Measurements from ENCODE around the gene NACC2. TPM values are rescaled to one million over a fixed set of nuclear protein-coding genes. Genes with fewer than 3 reads are reported as not detected.

The NACC2 gene
- total RNA-seq, 4 donors from 2014 or later, result 18.4 to 33.6 (median 22.4) TPM

DNA sequence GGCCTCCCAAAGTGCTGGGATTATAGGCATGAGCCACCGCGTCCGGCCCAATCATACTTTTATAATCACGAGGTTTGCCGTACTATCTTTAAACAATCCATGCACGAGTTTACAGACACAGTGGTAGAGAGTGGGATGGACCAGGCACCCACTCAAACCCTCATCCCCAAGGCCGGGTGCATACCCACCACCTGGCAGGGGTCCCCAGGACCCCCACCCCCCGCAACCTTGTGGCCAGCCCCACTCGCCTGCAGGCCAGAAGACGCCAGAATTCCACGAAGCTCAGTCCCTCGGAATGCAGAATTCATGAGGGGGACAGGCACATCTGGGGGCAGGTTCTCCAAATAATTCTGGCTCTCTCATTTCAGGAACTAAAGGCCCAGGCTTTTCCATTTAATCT, 17.1 kb downstream of the NACC2 start:
- no peak for DNase-seq
- Histone ChIP-seq H3K27ac (no peak overlapping the region), H3K27me3 (no peaks in the 10 kb centered on the region), H3K4me3 (replicated peaks in 1 of 3) (no peak overlapping the region), H3K36me3 (peaks cover 0 to 3% of the 10 kb centered on the region in 2 donors), H3K4me1 (peaks cover 21 to 37% of the 10 kb centered on the region in 2 donors), H3K9me3 (no peaks in the 10 kb centered on the region)
- WGBS, 2 donors, result 95 to 96% methylated on average over 12 of the region's 12 CpGs
- no peak for TF ChIP-seq POLR2A (IDR thresholded peaks at IDR 0.05)
- TF ChIP-seq, protein P1, sequence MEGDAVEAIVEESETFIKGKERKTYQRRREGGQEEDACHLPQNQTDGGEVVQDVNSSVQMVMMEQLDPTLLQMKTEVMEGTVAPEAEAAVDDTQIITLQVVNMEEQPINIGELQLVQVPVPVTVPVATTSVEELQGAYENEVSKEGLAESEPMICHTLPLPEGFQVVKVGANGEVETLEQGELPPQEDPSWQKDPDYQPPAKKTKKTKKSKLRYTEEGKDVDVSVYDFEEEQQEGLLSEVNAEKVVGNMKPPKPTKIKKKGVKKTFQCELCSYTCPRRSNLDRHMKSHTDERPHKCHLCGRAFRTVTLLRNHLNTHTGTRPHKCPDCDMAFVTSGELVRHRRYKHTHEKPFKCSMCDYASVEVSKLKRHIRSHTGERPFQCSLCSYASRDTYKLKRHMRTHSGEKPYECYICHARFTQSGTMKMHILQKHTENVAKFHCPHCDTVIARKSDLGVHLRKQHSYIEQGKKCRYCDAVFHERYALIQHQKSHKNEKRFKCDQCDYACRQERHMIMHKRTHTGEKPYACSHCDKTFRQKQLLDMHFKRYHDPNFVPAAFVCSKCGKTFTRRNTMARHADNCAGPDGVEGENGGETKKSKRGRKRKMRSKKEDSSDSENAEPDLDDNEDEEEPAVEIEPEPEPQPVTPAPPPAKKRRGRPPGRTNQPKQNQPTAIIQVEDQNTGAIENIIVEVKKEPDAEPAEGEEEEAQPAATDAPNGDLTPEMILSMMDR (IDR thresholded peaks at IDR 0.05), result no peak
- intact Hi-C loops (cut with DNase I), result no loop called here

DNA sequence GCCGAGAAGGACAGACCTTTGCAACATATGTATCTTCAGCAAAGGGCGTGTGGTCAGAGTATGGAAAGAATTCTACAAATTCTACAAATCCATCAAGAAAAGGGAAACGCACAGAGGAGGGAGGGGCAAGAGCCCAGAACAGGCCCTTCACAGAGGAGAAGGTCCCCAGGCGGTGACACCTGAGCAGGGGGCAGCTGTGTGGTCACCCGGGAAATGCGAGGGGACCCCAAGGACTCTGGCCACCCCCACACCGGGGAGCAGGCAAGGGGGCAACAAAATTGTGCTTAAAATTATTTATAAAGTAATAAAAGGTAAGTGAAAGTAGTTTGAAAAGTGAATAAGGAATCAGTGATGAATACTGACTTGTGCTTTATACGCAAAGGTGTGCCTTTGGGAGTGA, 17.6 kb downstream of the NACC2 start:
- H3K27me3 ChIP-seq, result no peaks in the 10 kb centered on the region
- DNase-seq, result no peak
- H3K4me1 ChIP-seq, result peaks cover 21 to 37% of the 10 kb centered on the region in 2 donors
- H3K4me3 ChIP-seq (replicated peaks in 1 of 3), result no peak overlapping the region
- WGBS, 2 donors, result 89 to 93% methylated on average over 8 of the region's 8 CpGs
- no peaks in the 10 kb centered on the region for H3K9me3 ChIP-seq
- TF ChIP-seq, protein P1 (IDR thresholded peaks at IDR 0.05), result no peak
- no peak for TF ChIP-seq POLR2A (IDR thresholded peaks at IDR 0.05)
- peaks cover 0 to 3% of the 10 kb centered on the region in 2 donors for H3K36me3 ChIP-seq
- no peak overlapping the region for H3K27ac ChIP-seq
- intact Hi-C loops (cut with DNase I), result no loop called here

DNA sequence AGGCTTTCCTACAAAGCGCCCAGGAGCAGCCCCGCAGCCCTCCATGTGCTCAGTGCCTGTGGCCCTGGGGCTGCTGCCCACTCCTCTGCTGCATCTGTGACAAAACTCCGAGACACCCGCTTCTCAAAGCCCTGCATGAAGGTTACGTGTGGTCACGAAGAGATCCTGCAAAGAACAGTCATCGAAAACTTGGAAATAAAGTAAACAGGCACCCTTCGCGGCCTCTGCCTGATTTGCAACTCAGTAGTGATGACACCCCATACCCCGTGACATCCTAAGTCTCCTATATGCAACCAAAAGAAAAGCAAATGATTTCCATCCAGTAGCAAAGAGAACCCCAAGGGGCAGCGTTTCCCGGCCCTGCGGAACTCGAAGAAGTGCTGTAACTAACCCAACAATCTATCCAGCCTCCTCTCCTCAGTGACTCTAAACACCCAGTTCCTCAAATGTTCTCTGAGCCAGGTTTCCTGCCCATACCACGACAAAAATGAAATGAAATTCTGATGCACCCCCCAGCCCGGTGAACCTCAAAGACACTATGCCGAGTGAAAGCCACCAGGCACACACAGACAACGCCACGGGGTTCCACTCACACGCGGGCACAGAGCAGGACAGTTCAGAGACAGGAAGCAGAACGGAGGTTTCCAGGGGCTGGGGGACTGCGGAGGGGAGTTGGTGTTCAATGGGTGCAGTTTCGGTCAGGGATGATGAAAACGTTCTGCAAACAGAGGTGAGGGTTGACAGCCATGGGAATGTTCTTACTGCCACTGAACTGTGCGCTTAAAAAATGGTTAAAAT, 19.0 kb downstream of the NACC2 start:
- TF ChIP-seq, protein P1 (IDR thresholded peaks at IDR 0.05), result no peak
- TF ChIP-seq POLR2A (IDR thresholded peaks at IDR 0.05), result no peak
- WGBS, 2 donors, result 87 to 89% methylated on average over 24 to 26 of the region's 26 CpGs

DNA sequence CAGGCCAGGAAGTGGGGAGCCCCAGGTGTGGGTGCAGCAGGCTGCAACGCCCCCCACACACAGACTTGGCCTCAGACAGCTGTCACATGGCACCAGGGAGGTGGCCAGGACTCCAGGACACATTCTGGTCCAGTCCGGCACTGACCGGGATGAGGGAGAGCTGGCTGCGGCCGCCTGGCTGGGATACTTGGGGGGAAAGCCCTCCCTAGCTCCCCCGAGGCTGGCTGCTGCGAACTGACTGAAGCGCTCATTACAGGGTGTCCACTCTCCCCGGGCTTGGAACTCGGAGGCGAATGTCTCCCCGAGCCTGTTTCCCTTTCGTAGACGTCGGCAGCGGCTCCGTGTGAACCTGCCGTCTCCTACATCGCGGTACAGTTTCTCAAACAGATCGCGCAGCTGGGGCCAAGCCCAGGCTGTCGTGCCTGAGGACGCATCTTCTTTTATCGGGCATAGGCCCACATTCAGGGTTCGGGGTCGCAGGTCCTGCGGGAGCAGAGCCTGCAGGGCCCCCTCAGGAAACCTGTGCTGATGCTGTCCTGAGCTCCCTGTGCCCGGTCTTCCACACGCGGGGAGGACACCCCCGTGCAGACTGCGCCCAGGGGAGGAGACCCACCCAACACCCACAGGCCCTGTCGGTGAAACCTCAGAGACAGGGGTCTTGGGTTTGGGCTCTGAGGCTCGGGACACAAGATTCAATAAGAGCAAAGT, 19.8 kb downstream of the NACC2 start:
- TF ChIP-seq POLR2A (IDR thresholded peaks at IDR 0.05), result no peak
- TF ChIP-seq, protein P1 (IDR thresholded peaks at IDR 0.05), result no peak
- 86 to 88% methylated on average over 24 to 25 of the region's 35 CpGs for WGBS, 2 donors
- DNase-seq, result no peak
- no peak overlapping the region for H3K4me3 ChIP-seq (replicated peaks in 1 of 3)
- no peak overlapping the region for H3K27ac ChIP-seq
- peaks cover 0 to 3% of the 10 kb centered on the region in 2 donors for H3K36me3 ChIP-seq
- H3K27me3 ChIP-seq, result no peaks in the 10 kb centered on the region
- peaks cover 10 to 16% of the 10 kb centered on the region in 2 donors for H3K4me1 ChIP-seq
- H3K9me3 ChIP-seq, result no peaks in the 10 kb centered on the region
- intact Hi-C loops (cut with DNase I), result no loop called here

More for the DNA sequence above, 19.0 kb downstream of the NACC2 start:
- Histone ChIP-seq H3K4me1 (peaks cover 11 to 24% of the 10 kb centered on the region in 2 donors), H3K27ac (no peak overlapping the region), H3K4me3 (replicated peaks in 1 of 3) (no peak overlapping the region), H3K27me3 (no peaks in the 10 kb centered on the region), H3K9me3 (no peaks in the 10 kb centered on the region), H3K36me3 (peaks cover 0 to 3% of the 10 kb centered on the region in 2 donors)
- no peak for DNase-seq
- intact Hi-C loops (cut with DNase I), result no loop called here

DNA sequence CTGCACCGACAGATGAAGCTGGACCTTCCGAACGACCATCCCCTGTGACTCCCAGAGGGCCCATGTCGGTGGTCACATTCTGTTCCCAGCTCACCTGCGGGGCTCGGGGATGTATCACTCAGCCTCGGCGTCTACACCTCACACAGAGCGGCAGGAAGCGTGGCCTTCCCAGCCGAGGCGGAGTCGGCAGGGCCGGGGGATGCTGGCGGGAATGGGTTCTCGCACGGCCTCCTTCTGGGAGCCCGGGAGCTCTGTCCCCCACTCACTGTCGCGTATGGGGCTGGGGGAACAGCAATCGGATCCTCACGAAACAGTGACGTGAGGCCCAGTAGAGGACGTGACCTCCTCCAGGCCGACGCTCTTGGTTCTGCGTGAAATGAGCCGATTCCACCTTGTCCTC, 20.4 kb downstream of the NACC2 start:
- Histone ChIP-seq H3K27me3 (no peaks in the 10 kb centered on the region), H3K9me3 (no peaks in the 10 kb centered on the region), H3K36me3 (peaks cover 0 to 3% of the 10 kb centered on the region in 2 donors), H3K4me1 (peaks cover 9 to 10% of the 10 kb centered on the region in 2 donors), H3K4me3 (replicated peaks in 1 of 3) (no peak overlapping the region), H3K27ac (no peak overlapping the region)
- intact Hi-C loops (cut with DNase I), result no loop called here
- 87 to 90% methylated on average over 15 to 28 of the region's 28 CpGs for WGBS, 2 donors
- no peak for DNase-seq
- TF ChIP-seq, protein P1 (IDR thresholded peaks at IDR 0.05), result no peak
- no peak for TF ChIP-seq POLR2A (IDR thresholded peaks at IDR 0.05)
